ENCODE results near the gene PDAP1.

DNA sequence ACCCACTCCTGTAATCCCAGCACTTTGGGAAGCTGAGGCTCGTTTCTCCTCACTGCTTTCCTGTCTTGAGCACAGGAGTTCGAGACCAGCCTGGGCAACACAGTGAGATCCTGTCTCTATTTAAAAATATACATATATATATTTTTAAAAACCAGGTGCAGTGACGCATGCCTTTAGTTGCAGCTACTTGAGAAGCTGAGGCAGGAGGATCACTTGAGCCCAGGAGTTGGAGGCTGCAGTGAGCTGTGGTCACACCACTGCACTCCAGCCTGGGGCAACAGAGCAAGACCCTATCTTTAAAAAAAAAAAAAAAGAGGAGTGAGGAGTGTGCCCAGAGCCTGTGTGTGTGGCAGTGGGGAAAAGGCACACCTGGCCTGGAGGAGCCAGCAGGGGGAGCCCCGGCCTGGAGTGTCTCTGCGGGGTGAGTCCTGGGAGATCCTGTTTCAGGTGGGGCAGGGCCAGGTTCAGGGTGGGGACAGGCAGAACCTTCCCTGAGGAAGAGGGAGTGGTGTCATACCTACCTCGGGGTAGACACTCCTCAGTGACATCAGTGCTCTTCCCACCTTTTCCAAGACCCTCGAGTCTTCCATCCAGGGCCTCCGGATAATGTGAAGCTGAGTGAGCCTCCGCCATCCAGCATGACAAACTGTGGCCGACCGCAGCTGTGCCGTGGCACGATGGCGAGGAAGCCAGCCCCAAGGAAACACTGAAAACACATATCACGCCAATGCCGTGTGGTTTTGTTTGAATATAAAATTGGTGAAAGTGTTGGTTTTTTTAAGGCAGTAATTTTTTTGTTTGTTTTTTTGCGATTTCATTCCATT is 42.9 kb downstream of the PDAP1 start:
- peak; percentile 86 for TF ChIP-seq CTCF (conservative IDR thresholded peaks at IDR 0.05)
- no peak for TF ChIP-seq ZFX (IDR thresholded peaks at IDR 0.05)
